Activated CD8-positive, alpha-beta memory T cell treated with anti-CD3 and anti-CD28 coated beads for 48 hours (primary cell): ENCODE results near the gene DRD4.
A peak's percentile ranks its signal among the peaks of the same experiment; 100 is the strongest.

ENCODE experiments used
- DNase-seq, 3 experiments: peaks; one replicate each; pipeline ENCODE4 v3.0.0-alpha.2; 2020; ENCODE audit warnings: low read depth in 2 of 3, low spot score in 2 of 3

Gene DRD4

GRCh38 chr11:609341-609811 lies 27.7 kb upstream of the DRD4 start:
- DNase-seq = no peak

- no peak for DNase-seq
These were observed 26.8 kb upstream of the DRD4 start for GRCh38 chr11:610146-610801.

- DNase-seq = no peak
These were observed 25.8 kb upstream of the DRD4 start for GRCh38 chr11:611001-611996.

- DNase-seq = no peak
These were observed 24.7 kb upstream of the DRD4 start for GRCh38 chr11:612201-612960.

- DNase-seq = no peak
These were observed 24.1 kb upstream of the DRD4 start for GRCh38 chr11:612961-613300.

GRCh38 chr11:613369-613968 lies 23.6 kb upstream of the DRD4 start:
- peak; percentile 56 to 69 (median 58) for DNase-seq

GRCh38 chr11:614021-614622 lies 22.9 kb upstream of the DRD4 start:
- DNase-seq = no peak

- no peak for DNase-seq
These were observed 22.2 kb upstream of the DRD4 start for GRCh38 chr11:614623-615503.

GRCh38 chr11:615504-616319 lies 21.4 kb upstream of the DRD4 start, which contains the start of gene IRF7:
TSS of gene IRF7 (minus strand) at chr11:615950. CDS start at chr11:615364, 586 bp downstream.
- peak; percentile 61 to 75 (median 72) for DNase-seq

- DNase-seq = no peak
These were observed 20.5 kb upstream of the DRD4 start for GRCh38 chr11:616320-617198.

- no peak for DNase-seq
These were observed 19.7 kb upstream of the DRD4 start for GRCh38 chr11:617199-617911.

- no peak for DNase-seq
These were observed 19.0 kb upstream of the DRD4 start for GRCh38 chr11:617912-618682.

- DNase-seq = no peak
These were observed 18.0 kb upstream of the DRD4 start for GRCh38 chr11:618856-619627.

- DNase-seq = no peak
These were observed 17.4 kb upstream of the DRD4 start for GRCh38 chr11:619628-620050.

GRCh38 chr11:620201-620600 lies 16.9 kb upstream of the DRD4 start:
- no peak for DNase-seq
